NCI-H226 (cell line): ENCODE results near the gene TMEM150A.
A peak's percentile ranks its signal among the peaks of the same experiment; 100 is the strongest.
"Not testable (repeated sequence)": the region's sequence is repeated elsewhere in the genome, so short reads cannot be mapped to it uniquely, and the experiment has no call there.

Experiments used
- DNase-seq: peaks from one replicate; pipeline ENCODE4 v3.0.0-alpha.2; 2015

TMEM150A gene

GRCh38 chr2:85592299-85592698 is 10.2 kb downstream of the TMEM150A start:
- DNase-seq, result not testable (repeated sequence)

GRCh38 chr2:85591563-85591962 is 10.9 kb downstream of the TMEM150A start:
- DNase-seq, result no peak

- no peak for DNase-seq
Observed at GRCh38 chr2:85590950-85591349, 11.5 kb downstream of the TMEM150A start.

- peak; percentile 94 for DNase-seq
Observed at GRCh38 chr2:85589982-85590791, 12.3 kb downstream of the TMEM150A start.

GRCh38 chr2:85589181-85589580 is 13.3 kb downstream of the TMEM150A start:
- DNase-seq, result no peak

- DNase-seq, result no peak
Observed at GRCh38 chr2:85588645-85589044, 13.9 kb downstream of the TMEM150A start.

GRCh38 chr2:85588236-85588635 is 14.3 kb downstream of the TMEM150A start:
- DNase-seq, result no peak

- DNase-seq, result no peak
Observed at GRCh38 chr2:85585781-85586105, 16.8 kb downstream of the TMEM150A start.

GRCh38 chr2:85584857-85585780 is 17.4 kb downstream of the TMEM150A start:
- peak; percentile 73 for DNase-seq

GRCh38 chr2:85584354-85584856 is 18.1 kb downstream of the TMEM150A start, which contains the start of gene VAMP5:
TSS of gene VAMP5 (plus strand) at chr2:85584431. CDS start at chr2:85584491, 60 bp downstream.
- DNase-seq, result no peak

- no peak for DNase-seq
Observed at GRCh38 chr2:85583667-85584353, 18.7 kb downstream of the TMEM150A start.

GRCh38 chr2:85582492-85582891 is 20.0 kb downstream of the TMEM150A start:
- no peak for DNase-seq

- no peak for DNase-seq
Observed at GRCh38 chr2:85580206-85580605, 22.3 kb downstream of the TMEM150A start.

- no peak for DNase-seq
Observed at GRCh38 chr2:85579266-85579935, 23.1 kb downstream of the TMEM150A start.

GRCh38 chr2:85578243-85579180 is 24.0 kb downstream of the TMEM150A start:
- no peak for DNase-seq

GRCh38 chr2:85577386-85578242 is 24.9 kb downstream of the TMEM150A start, which contains the start of gene VAMP8:
TSS of gene VAMP8 (plus strand) at chr2:85577586. CDS start at chr2:85577647, 61 bp downstream.
- DNase-seq, result peak; percentile 47

- no peak for DNase-seq
Observed at GRCh38 chr2:85577063-85577385, 25.5 kb downstream of the TMEM150A start.

GRCh38 chr2:85575739-85576138 is 26.8 kb downstream of the TMEM150A start:
- DNase-seq, result no peak

GRCh38 chr2:85566265-85566664 is 36.2 kb downstream of the TMEM150A start:
- no peak for DNase-seq

GRCh38 chr2:85564144-85564563 is 38.3 kb downstream of the TMEM150A start:
- no peak for DNase-seq
